HepG2 (cell line): ENCODE measurements around the gene RNPEPL1. TPM values are rescaled to one million over a fixed set of nuclear protein-coding genes. Genes with fewer than 3 reads are reported as not detected.

Experiments used
- ARNT ChIP-seq: fragments of 450-650 bp; IDR thresholded peaks from 2 replicates; pipeline ENCODE4 v1.6.1; 2017
- ATF6 ChIP-seq: sonication (generic); formaldehyde crosslinking; conservative IDR thresholded peaks from 2 replicates; pipeline ENCODE4 v1.4.0; 2020; ENCODE audit warnings: missing genetic modification reagents
- ATF7 ChIP-seq, 2 experiments: fragments of 450-650 bp in 1 of 2; sonication (generic) in 1 of 2; formaldehyde crosslinking in 1 of 2; IDR thresholded peaks; 2 replicates each; pipeline versions ENCODE4 v1.4.0 to v1.6.1; 2016 to 2020; ENCODE audit warnings: antibody characterized with exemption in 1 of 2, mild to moderate bottlenecking in 1 of 2, missing genetic modification reagents in 1 of 2
- ATM ChIP-seq: fragments of 450-650 bp; IDR thresholded peaks from 2 replicates; pipeline ENCODE4 v1.7.1; 2017; ENCODE audit warnings: mild to moderate bottlenecking, borderline replicate concordance
- CHD2 ChIP-seq: IDR thresholded peaks from 2 replicates; pipeline ENCODE4 v1.6.1; 2011; ENCODE audit warnings: low read depth, low read length, improper control_type of control experiment
- HMGA1 ChIP-seq: sonication (generic); formaldehyde crosslinking; conservative IDR thresholded peaks from 2 replicates; pipeline ENCODE4 v1.4.0; 2020; ENCODE audit warnings: missing genetic modification reagents
- MBNL3 ChIP-seq: fragments of 250-450 bp; sonication (Bioruptor Pico); conservative IDR thresholded peaks from 2 replicates; pipeline ENCODE4 v1.8.0; 2022; ENCODE audit warnings: mild to moderate bottlenecking, inconsistent platforms
- MED13 ChIP-seq: sonication (generic); formaldehyde crosslinking; IDR thresholded peaks from 2 replicates; pipeline ENCODE4 v1.5.0; 2020; ENCODE audit warnings: missing genetic modification reagents
- NR2F1 ChIP-seq, 2 experiments: fragments of 450-650 bp in 1 of 2; formaldehyde crosslinking in 1 of 2; IDR thresholded peaks; 2 replicates each; pipeline versions ENCODE4 v1.5.0 to v1.6.1; 2016 to 2020; ENCODE audit warnings: mild to moderate bottlenecking in 1 of 2, missing compliant biosample characterization in 1 of 2, missing genetic modification reagents in 1 of 2, moderate library complexity in 1 of 2
- RBM22 ChIP-seq: fragments of 200-400 bp; formaldehyde crosslinking; optimal IDR thresholded peaks from 2 replicates; pipeline ENCODE3; 2017; ENCODE audit warnings: mild to moderate bottlenecking, low read length, moderate library complexity
- RBM39 ChIP-seq: fragments of 200-400 bp; formaldehyde crosslinking; IDR thresholded peaks from one replicate; pipeline ENCODE4 v1.6.1; 2018; ENCODE audit warnings: antibody characterized with exemption, mild to moderate bottlenecking, low read depth, low read length; ENCODE audit not compliant: poor library complexity, severe bottlenecking
- TBL1XR1 ChIP-seq: fragments of 150-350 bp; IDR thresholded peaks from 2 replicates; pipeline ENCODE4 v1.6.1; 2014; ENCODE audit warnings: borderline replicate concordance, low read length; ENCODE audit not compliant: partially characterized antibody
- ZC3H13 ChIP-seq: sonication (generic); formaldehyde crosslinking; IDR thresholded peaks from 2 replicates; pipeline ENCODE4 v1.8.1; 2023; ENCODE audit warnings: mild to moderate bottlenecking, missing genetic modification reagents, moderate library complexity
- ZFY ChIP-seq: sonication (generic); formaldehyde crosslinking; IDR thresholded peaks from 2 replicates; pipeline ENCODE4 v1.4.0; 2020; ENCODE audit warnings: missing genetic modification reagents
- ZNF296 ChIP-seq: sonication (generic); formaldehyde crosslinking; conservative IDR thresholded peaks from 2 replicates; pipeline ENCODE4 v1.5.0; 2020; ENCODE audit warnings: mild to moderate bottlenecking, missing genetic modification reagents
- ZNF34 ChIP-seq: sonication (generic); formaldehyde crosslinking; IDR thresholded peaks from 2 replicates; pipeline ENCODE4 v1.4.0; 2020; ENCODE audit warnings: mild to moderate bottlenecking, missing genetic modification reagents, borderline replicate concordance
- ZNF460 ChIP-seq: sonication (generic); formaldehyde crosslinking; IDR thresholded peaks from 2 replicates; pipeline ENCODE4 v1.5.1; 2020; ENCODE audit warnings: missing genetic modification reagents, mild to moderate bottlenecking, borderline replicate concordance
- ZNF552 ChIP-seq: sonication (generic); formaldehyde crosslinking; IDR thresholded peaks from 2 replicates; pipeline ENCODE4 v1.9.0; 2022; ENCODE audit warnings: missing genetic modification reagents, mild to moderate bottlenecking, borderline replicate concordance
- ZNF556 ChIP-seq: sonication (generic); formaldehyde crosslinking; IDR thresholded peaks from 2 replicates; pipeline ENCODE4 v1.4.0; 2020; ENCODE audit warnings: mild to moderate bottlenecking, missing genetic modification reagents, borderline replicate concordance
- ZNF709 ChIP-seq: sonication (generic); formaldehyde crosslinking; IDR thresholded peaks from 2 replicates; pipeline ENCODE4 v1.5.0; 2020; ENCODE audit warnings: mild to moderate bottlenecking, missing genetic modification reagents
- polyA plus RNA-seq, 8 experiments: library from polyadenylated mRNA; depleted of rRNA in 3 of 8; stranded (reverse) in 7 of 8; unstranded in 1 of 8; fragments of >200 nt; fragmentation: Illumina TruSeq in 4 of 8; extraction: Trizol in 4 of 8; gene quantifications; 2 replicates each; pipeline versions ENCODE4 v1.2.1 to v1.2.3, GENCODE V29; 2011 to 2016; ENCODE audit warnings: low read depth in 4 of 8, missing spikeins in 1 of 8, mixed read lengths in 1 of 8; ENCODE audit not compliant: insufficient read depth in 1 of 8
- total RNA-seq, 5 experiments: library from RNA; depleted of rRNA; stranded (reverse); fragments of >200 nt; fragmentation: Illumina TruSeq; extraction: Trizol; gene quantifications; 2 replicates each; pipeline ENCODE4 v1.2.3, GENCODE V29; 2016; ENCODE audit warnings: low read depth in 1 of 5
- TF ChIP-seq, protein P1 (sequence below): sonication (generic); formaldehyde crosslinking; IDR thresholded peaks from 2 replicates; pipeline ENCODE4 v1.8.1; 2023; ENCODE audit warnings: mild to moderate bottlenecking, missing genetic modification reagents
- TF ChIP-seq, protein P2 (sequence below): conservative IDR thresholded peaks from 2 replicates; pipeline ENCODE4 v1.6.1; 2018; ENCODE audit warnings: missing genetic modification reagents
- TF ChIP-seq, protein P3 (sequence below): sonication (generic); formaldehyde crosslinking; IDR thresholded peaks from 2 replicates; pipeline ENCODE4 v1.4.0; 2020; ENCODE audit warnings: low read depth, mild to moderate bottlenecking, missing genetic modification reagents
- TF ChIP-seq, protein P4 (sequence below): IDR thresholded peaks from 2 replicates; pipeline ENCODE4 v1.6.1; 2016; ENCODE audit warnings: missing compliant biosample characterization, missing genetic modification reagents, borderline replicate concordance

Gene RNPEPL1
- total and polyA plus RNA-seq, 2 of the 13 experiments (the other 11 are each of a cell fraction or from before 2014, with no cell fraction given), result 13.0 to 18.0 TPM

GRCh38 chr2:240567872-240568677 is at the start of gene RNPEPL1 (continued):
- TF ChIP-seq ZNF296 (peak; percentile 59; the same call in 1 of the 2 replicates), NR2F1 (CRISPR knock-in tag; IDR thresholded peaks at IDR 0.05) (no peak), ATF7 (IDR thresholded peaks at IDR 0.05) (no peak), ATF7 (CRISPR knock-in tag; IDR thresholded peaks at IDR 0.05) (no peak), ATF6 (CRISPR knock-in tag) (no peak), MBNL3 (CRISPR knock-in tag) (no peak), TBL1XR1 (no peak), ZC3H13 (CRISPR knock-in tag) (no peak), ATM (no peak), ZNF460 (CRISPR knock-in tag) (no peak), ZNF552 (CRISPR knock-in tag) (0 out of 2 replicates have a peak, but pooled peaks have one; percentile 27), RBM22 (no peak), ZFY (CRISPR knock-in tag) (no peak), HMGA1 (no peak), ZNF709 (CRISPR knock-in tag) (no peak), CHD2 (no peak), ZNF34 (CRISPR knock-in tag) (no peak), MED13 (CRISPR knock-in tag) (no peak), ZNF556 (no peak), RBM39 (no peak), ARNT (no peak)
- TF ChIP-seq, protein P1, sequence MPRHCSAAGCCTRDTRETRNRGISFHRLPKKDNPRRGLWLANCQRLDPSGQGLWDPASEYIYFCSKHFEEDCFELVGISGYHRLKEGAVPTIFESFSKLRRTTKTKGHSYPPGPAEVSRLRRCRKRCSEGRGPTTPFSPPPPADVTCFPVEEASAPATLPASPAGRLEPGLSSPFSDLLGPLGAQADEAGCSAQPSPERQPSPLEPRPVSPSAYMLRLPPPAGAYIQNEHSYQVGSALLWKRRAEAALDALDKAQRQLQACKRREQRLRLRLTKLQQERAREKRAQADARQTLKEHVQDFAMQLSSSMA (CRISPR knock-in tag), result peak; percentile 44; the same call in 1 of the 2 replicates
- TF ChIP-seq, protein P2, sequence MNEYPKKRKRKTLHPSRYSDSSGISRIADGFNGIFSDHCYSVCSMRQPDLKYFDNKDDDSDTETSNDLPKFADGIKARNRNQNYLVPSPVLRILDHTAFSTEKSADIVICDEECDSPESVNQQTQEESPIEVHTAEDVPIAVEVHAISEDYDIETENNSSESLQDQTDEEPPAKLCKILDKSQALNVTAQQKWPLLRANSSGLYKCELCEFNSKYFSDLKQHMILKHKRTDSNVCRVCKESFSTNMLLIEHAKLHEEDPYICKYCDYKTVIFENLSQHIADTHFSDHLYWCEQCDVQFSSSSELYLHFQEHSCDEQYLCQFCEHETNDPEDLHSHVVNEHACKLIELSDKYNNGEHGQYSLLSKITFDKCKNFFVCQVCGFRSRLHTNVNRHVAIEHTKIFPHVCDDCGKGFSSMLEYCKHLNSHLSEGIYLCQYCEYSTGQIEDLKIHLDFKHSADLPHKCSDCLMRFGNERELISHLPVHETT (CRISPR knock-in tag), result no peak
- TF ChIP-seq, protein P3, sequence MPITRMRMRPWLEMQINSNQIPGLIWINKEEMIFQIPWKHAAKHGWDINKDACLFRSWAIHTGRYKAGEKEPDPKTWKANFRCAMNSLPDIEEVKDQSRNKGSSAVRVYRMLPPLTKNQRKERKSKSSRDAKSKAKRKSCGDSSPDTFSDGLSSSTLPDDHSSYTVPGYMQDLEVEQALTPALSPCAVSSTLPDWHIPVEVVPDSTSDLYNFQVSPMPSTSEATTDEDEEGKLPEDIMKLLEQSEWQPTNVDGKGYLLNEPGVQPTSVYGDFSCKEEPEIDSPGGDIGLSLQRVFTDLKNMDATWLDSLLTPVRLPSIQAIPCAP (CRISPR knock-in tag), result no peak
- TF ChIP-seq, protein P4, sequence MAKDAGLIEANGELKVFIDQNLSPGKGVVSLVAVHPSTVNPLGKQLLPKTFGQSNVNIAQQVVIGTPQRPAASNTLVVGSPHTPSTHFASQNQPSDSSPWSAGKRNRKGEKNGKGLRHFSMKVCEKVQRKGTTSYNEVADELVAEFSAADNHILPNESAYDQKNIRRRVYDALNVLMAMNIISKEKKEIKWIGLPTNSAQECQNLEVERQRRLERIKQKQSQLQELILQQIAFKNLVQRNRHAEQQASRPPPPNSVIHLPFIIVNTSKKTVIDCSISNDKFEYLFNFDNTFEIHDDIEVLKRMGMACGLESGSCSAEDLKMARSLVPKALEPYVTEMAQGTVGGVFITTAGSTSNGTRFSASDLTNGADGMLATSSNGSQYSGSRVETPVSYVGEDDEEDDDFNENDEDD, result peak; percentile 19; the same call in 1 of the 2 replicates
